NCI-H1417 (cell line): ENCODE measurements around the gene XYLT2.
A peak's percentile ranks its signal among the peaks of the same experiment; 100 is the strongest.

ENCODE experiments used
- DNase-seq, 3 experiments: peaks; one replicate each; lab custom pipeline; 2025; lab: John Stamatoyannopoulos, UW

XYLT2 gene

GRCh38 chr17:50348522-50349242 lies 2.8 kb downstream of the XYLT2 start:
- no peak for DNase-seq

DNA sequence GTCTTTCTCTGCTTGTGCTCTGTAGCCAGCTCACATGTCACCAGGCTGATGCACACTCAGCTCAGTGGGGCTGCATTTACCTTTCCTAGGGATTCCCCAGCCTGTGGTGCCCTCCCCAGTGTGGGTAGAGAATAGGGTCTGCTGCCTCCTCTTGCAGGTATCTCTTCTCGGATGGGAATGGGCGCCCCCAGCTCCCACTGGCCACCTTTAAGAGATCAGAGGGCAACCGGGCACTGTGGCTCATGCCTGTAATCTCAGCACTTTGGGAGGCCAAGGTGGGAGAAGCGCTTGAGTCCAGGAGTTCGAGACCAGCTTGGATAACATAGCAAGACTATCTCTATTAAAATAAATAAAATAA lies 3.3 kb downstream of the XYLT2 start:
- no peak for DNase-seq

DNA sequence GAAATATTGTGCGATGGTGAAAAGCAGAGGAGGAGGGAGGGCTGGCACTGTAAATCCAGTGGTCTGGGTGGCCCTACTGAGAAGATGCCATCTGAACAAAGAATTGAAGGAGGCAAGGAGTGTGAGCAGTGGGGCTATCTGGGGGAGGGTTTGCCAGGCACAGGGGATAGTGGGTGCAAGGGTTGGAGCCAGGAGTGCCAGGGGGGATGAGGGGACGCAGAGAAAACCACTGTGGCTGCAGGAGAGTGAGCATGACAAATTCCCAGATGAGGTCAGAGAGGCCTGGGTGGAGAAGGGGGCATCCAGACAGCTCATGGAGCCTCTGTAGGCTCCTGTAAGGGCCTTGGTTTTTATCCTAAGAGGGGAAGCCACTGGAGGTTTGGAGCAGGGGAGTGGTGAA lies 4.8 kb downstream of the XYLT2 start:
- no peak for DNase-seq

DNA sequence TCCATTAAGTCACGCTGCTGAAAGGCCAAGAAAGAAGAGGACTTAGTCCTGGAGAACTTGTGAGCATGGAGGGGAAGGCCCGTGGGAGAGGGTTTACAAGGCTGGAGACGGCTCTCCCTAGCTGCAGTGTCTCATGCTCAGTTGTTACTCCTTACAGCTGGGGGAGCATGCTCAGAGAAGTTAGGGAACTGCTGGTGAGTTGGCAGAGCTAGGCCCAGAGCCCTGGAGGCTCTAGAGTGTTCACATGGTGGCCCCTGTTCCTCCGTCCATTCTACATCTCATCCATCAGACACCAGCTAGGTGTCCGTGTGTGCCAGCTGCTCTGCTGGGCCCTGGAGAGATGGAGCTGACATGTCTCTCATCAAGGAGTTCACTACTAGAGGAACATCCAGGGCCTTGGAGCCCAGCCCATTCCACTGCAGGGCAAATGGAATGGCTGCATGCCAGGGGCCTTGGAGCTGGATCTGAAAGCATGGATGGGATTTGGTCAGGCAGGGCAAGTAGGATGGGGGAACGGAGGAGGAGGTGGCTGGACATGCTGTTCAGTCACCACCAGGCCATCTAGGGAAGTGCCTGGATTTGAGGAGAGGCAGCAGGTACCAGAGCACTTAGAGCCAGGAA lies 6.3 kb downstream of the XYLT2 start:
- no peak for DNase-seq

GRCh38 chr17:50352693-50353599 lies 7.0 kb downstream of the XYLT2 start:
- no peak for DNase-seq

- no peak for DNase-seq
Measured at GRCh38 chr17:50353600-50354195, 7.8 kb downstream of the XYLT2 start.

DNA sequence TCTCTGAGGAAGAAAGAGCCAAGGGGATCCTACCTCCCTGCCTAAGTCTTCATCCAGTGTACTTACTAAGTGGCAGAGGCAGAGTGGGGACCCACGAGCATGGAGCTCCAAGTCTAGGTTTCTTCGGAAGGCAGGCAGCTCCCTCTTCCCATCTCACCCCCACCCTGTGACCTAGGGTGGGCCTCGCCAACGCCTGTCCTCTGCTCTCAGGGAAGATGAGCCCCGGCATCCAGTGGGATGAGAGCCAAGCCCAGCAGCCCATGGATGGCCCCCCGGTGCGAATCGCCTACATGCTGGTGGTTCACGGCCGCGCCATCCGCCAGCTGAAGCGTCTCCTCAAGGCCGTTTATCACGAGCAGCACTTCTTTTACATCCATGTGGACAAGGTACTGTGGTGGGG lies 8.3 kb downstream of the XYLT2 start:
- no peak for DNase-seq

- DNase-seq: no peak
Measured at GRCh38 chr17:50354776-50355175, 8.8 kb downstream of the XYLT2 start.

DNA sequence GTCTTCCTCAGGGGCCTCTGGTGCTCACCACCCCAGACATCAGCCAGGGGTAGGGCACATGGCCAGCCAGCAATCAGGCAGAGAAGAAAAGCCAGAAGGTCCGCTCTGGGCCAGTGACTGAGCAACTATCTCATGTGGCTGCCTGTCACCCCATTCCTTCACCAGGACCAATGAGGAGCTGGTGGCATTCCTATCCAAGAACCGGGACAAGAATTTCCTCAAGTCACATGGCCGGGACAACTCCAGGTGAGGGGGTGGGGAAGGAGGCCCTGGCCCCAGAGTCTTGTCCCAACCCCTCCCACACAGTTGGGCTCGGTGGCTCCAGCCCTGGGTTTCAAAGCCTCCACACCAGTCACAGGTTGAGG lies 9.4 kb downstream of the XYLT2 start:
- no peak for DNase-seq

GRCh38 chr17:50355701-50356341 lies 9.9 kb downstream of the XYLT2 start:
- DNase-seq: no peak

GRCh38 chr17:50356418-50356817 lies 10.5 kb downstream of the XYLT2 start:
- DNase-seq: no peak

- DNase-seq: no peak
Measured at GRCh38 chr17:50356892-50357510, 11.1 kb downstream of the XYLT2 start.

GRCh38 chr17:50358177-50358576 lies 12.3 kb downstream of the XYLT2 start:
- no peak for DNase-seq

DNA sequence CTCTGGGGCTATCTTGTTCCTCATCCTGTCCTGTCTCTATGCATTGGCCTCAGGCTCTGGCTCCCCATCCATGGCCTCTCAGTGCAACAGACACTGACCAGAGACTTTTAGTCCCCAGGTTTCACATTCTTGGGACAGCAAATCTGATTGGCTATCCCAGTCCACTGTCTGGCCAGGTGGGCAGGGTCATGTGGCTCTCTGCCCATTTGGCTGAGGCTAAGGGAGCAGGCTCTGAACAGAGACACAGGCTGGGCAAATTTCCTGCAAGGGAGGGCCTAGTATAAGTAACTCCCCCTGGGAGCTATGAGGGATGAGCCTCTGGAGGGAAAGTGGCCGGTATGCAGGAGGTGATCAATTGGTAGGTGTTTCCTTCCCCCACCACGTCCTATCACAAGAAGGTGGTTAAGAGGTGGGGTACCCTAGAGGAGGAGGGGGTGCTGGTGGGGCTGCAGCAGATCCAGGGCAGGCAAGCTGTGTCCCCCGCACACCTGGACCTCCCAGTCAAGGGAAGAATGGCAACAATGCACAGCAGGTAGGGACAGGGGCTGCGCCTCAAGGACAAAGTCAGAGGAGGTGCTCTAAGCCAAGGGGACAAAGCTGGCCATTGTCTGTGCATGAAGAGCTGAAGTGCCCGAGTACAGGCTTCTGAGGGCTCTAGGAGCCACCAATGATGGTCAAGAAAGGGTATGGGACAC lies 13.2 kb downstream of the XYLT2 start:
- no peak for DNase-seq

DNA sequence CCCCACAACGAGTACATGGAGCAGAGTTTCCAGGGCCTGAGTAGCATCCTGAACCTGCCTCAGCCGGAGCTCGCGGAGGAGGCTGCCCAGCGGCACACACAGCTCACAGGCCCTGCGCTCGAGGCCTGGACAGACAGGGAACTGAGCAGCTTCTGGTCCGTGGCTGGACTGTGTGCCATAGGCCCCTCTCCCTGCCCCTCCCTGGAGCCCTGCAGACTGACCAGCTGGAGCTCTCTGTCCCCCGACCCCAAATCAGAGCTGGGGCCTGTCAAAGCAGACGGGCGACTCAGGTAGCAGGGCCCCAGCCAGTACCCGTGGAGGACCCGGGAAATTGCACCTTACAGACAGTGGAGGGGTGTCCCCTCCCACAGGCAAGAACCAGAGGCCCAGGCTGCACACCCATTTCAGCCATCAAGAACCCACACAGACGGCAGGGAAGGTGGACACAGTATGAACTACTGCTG lies 14.1 kb downstream of the XYLT2 start:
- no peak for DNase-seq

- DNase-seq: no peak
Measured at GRCh38 chr17:50360486-50361115, 14.7 kb downstream of the XYLT2 start.

- peak; percentile 15 to 50 (median 20) for DNase-seq
Measured at GRCh38 chr17:50361561-50362480, 15.9 kb downstream of the XYLT2 start.

- DNase-seq: no peak
Measured at GRCh38 chr17:50362661-50363060, 16.7 kb downstream of the XYLT2 start.
